Measurements from ENCODE around the gene ARHGEF16.
A peak's percentile ranks its signal among the peaks of the same experiment; 100 is the strongest.

The ARHGEF16 gene

DNA sequence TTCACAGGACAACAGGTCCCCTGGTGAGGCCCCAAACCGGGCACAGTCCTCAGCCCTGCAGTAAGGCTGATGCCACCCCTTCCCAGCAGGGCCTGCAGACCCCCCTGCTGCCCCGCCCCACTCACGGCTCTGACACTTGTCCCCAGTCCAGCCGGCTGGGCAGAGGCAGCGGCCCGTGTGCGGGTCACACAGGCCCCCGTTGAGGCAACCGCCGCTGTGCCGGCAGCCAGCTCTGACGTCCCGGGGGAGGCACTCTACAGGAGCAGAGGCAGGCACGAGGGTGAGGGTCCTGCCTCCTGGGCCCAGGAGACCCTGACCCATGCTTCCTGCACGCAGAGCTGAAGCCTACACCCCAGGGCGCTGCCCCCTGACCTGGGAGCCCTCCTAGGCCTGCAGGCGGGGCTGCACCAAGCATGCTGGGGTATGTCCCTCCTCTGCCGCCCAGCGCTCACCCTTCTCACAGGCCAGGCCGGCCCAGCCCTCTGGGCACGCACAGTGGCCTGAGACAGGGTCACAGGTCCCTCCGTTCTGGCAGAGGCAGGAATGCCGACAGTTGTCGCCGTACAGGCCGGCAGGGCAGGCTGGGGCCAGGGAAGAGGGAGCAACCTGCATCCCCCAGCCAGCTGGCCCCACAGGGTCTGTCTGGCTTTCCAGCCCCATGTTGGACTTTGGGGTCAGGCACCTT, 43.9 kb downstream of the ARHGEF16 start:
- TF ChIP-seq TCF12 (IDR thresholded peaks at IDR 0.05; ENCODE audit: low read depth) (no peak), EGR1 (IDR thresholded peaks at IDR 0.05) (no peak), YY1 (IDR thresholded peaks at IDR 0.05; ENCODE audit: low read depth) (no peak), TEAD4 (IDR thresholded peaks at IDR 0.05) (no peak), CEBPB (IDR thresholded peaks at IDR 0.05) (no peak), RAD21 (IDR thresholded peaks at IDR 0.05; ENCODE audit: low read depth) (no peak), NFIC (IDR thresholded peaks at IDR 0.05) (no peak), CREB1 (IDR thresholded peaks at IDR 0.05; ENCODE audit: low read depth) (no peak), TAF1 (IDR thresholded peaks at IDR 0.05; ENCODE audit: low read depth) (no peak), ZBTB7A (IDR thresholded peaks at IDR 0.05; ENCODE audit: low read depth) (no peak), FOXM1 (IDR thresholded peaks at IDR 0.05; ENCODE audit: borderline replicate concordance, low read depth) (no peak)
- TF ChIP-seq, protein P1, sequence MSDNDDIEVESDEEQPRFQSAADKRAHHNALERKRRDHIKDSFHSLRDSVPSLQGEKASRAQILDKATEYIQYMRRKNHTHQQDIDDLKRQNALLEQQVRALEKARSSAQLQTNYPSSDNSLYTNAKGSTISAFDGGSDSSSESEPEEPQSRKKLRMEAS (IDR thresholded peaks at IDR 0.05) = no peak
- TF ChIP-seq, protein P2, sequence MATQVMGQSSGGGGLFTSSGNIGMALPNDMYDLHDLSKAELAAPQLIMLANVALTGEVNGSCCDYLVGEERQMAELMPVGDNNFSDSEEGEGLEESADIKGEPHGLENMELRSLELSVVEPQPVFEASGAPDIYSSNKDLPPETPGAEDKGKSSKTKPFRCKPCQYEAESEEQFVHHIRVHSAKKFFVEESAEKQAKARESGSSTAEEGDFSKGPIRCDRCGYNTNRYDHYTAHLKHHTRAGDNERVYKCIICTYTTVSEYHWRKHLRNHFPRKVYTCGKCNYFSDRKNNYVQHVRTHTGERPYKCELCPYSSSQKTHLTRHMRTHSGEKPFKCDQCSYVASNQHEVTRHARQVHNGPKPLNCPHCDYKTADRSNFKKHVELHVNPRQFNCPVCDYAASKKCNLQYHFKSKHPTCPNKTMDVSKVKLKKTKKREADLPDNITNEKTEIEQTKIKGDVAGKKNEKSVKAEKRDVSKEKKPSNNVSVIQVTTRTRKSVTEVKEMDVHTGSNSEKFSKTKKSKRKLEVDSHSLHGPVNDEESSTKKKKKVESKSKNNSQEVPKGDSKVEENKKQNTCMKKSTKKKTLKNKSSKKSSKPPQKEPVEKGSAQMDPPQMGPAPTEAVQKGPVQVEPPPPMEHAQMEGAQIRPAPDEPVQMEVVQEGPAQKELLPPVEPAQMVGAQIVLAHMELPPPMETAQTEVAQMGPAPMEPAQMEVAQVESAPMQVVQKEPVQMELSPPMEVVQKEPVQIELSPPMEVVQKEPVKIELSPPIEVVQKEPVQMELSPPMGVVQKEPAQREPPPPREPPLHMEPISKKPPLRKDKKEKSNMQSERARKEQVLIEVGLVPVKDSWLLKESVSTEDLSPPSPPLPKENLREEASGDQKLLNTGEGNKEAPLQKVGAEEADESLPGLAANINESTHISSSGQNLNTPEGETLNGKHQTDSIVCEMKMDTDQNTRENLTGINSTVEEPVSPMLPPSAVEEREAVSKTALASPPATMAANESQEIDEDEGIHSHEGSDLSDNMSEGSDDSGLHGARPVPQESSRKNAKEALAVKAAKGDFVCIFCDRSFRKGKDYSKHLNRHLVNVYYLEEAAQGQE (IDR thresholded peaks at IDR 0.05; ENCODE audit: low read depth) = no peak

DNA sequence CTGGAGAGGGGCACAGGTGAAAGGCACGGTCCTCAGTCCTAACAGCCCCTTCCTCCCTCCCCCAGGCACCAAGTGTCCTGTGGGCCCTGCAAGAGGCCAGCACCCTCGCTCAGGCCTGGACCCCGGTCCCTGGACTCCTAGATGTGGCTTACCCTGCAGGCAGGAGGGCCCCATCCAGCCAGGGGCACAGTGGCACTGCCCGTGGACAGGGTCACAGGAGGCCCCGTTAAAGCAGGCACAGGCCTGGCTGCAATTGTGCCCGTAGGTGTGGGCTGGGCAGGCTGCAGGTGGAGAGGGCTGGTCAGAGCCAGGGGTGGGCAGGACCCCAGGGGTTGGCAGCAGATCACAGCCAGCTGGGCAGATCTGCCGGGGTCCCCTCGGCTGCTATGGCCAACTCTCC, 44.5 kb downstream of the ARHGEF16 start:
- TF ChIP-seq NFIC (IDR thresholded peaks at IDR 0.05) = no peak
- TF ChIP-seq EP300 (IDR thresholded peaks at IDR 0.05; ENCODE audit: borderline replicate concordance) = no peak
- TF ChIP-seq RAD21 (IDR thresholded peaks at IDR 0.05; ENCODE audit: low read depth) = no peak
- no peak for TF ChIP-seq TAF1 (IDR thresholded peaks at IDR 0.05; ENCODE audit: low read depth)
- TF ChIP-seq TCF12 (IDR thresholded peaks at IDR 0.05; ENCODE audit: low read depth) = no peak
- TF ChIP-seq, protein P3, sequence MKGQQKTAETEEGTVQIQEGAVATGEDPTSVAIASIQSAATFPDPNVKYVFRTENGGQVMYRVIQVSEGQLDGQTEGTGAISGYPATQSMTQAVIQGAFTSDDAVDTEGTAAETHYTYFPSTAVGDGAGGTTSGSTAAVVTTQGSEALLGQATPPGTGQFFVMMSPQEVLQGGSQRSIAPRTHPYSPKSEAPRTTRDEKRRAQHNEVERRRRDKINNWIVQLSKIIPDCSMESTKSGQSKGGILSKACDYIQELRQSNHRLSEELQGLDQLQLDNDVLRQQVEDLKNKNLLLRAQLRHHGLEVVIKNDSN (IDR thresholded peaks at IDR 0.05) = no peak
- TF ChIP-seq, protein P2 (IDR thresholded peaks at IDR 0.05; ENCODE audit: low read depth) = no peak
- TF ChIP-seq CREB1 (IDR thresholded peaks at IDR 0.05; ENCODE audit: low read depth) = no peak
- TF ChIP-seq, protein P1 (IDR thresholded peaks at IDR 0.05) = no peak
- TF ChIP-seq FOXM1 (IDR thresholded peaks at IDR 0.05; ENCODE audit: borderline replicate concordance, low read depth) = no peak
- TF ChIP-seq ZBTB7A (IDR thresholded peaks at IDR 0.05; ENCODE audit: low read depth) = no peak
- no peak for TF ChIP-seq EGR1 (IDR thresholded peaks at IDR 0.05)
- TF ChIP-seq YY1 (IDR thresholded peaks at IDR 0.05; ENCODE audit: low read depth) = no peak
- no peak for TF ChIP-seq TEAD4 (IDR thresholded peaks at IDR 0.05)
- no peak for TF ChIP-seq CEBPB (IDR thresholded peaks at IDR 0.05)

DNA sequence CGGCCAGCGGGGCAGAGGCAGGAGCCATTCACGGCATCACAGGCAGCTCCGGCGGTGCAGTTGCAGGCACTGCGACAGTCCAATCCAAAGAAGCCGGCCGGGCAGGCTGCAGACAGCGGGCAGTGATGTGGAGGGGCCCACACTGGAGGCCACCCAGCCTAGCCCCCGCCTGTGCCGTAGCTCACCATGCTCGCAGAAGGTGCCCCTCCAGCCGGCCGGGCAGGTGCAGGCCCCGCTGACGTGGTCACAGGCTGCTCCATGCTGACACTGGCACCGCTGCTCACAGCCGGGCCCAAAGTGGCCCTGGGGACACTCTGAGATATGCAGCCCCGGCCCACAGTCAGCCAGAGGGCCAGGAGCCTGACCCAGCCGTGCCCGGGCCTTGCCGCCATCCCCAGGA, 45.1 kb downstream of the ARHGEF16 start:
- TF ChIP-seq, protein P2 (IDR thresholded peaks at IDR 0.05; ENCODE audit: low read depth) = no peak
- TF ChIP-seq YY1 (IDR thresholded peaks at IDR 0.05; ENCODE audit: low read depth) (no peak), ZBTB7A (IDR thresholded peaks at IDR 0.05; ENCODE audit: low read depth) (0 out of 2 replicates have a peak, but pooled peaks have one; percentile 16), TEAD4 (IDR thresholded peaks at IDR 0.05) (no peak)

DNA sequence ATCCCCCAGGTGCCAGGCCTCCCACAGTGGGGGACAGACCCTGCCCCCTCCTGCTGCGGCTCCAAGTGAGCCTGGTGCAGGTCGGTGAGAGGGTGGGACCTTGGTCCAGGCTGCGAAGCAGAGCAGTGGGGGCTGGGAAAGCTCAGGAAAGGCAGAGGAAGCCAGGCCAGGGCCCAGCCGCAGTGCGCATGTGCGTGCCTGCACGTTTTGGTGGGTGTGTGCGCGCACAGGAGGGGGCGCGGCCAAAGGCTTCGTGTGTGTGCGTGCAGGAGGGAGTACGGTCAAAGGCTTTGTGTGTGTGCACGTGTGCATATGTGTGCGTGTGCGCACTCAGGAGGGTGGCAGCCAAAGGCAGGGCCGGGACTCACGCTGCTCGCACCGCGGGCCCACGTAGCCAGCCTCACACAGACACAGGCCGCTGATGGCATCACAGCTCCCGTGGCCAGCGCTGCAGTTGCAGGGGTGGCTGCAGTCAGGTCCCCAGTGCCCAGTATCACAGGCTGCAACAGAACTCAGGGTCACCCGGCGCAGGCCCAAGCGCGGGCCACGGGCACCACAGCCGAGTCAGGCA, 45.9 kb downstream of the ARHGEF16 start:
- TF ChIP-seq ZBTB7A (IDR thresholded peaks at IDR 0.05; ENCODE audit: low read depth) = no peak
- TF ChIP-seq YY1 (IDR thresholded peaks at IDR 0.05; ENCODE audit: low read depth) = no peak
- TF ChIP-seq TEAD4 (IDR thresholded peaks at IDR 0.05) = no peak
- no peak for TF ChIP-seq RAD21 (IDR thresholded peaks at IDR 0.05; ENCODE audit: low read depth)
- TF ChIP-seq, protein P1 (IDR thresholded peaks at IDR 0.05) = no peak
- TF ChIP-seq, protein P3 (IDR thresholded peaks at IDR 0.05) = no peak
- TF ChIP-seq TCF12 (IDR thresholded peaks at IDR 0.05; ENCODE audit: low read depth) = no peak
- no peak for TF ChIP-seq TAF1 (IDR thresholded peaks at IDR 0.05; ENCODE audit: low read depth)
- TF ChIP-seq, protein P2 (IDR thresholded peaks at IDR 0.05; ENCODE audit: low read depth) = no peak
- no peak for TF ChIP-seq CEBPB (IDR thresholded peaks at IDR 0.05)
- no peak for TF ChIP-seq EGR1 (IDR thresholded peaks at IDR 0.05)
- TF ChIP-seq FOXM1 (IDR thresholded peaks at IDR 0.05; ENCODE audit: borderline replicate concordance, low read depth) = no peak
- no peak for TF ChIP-seq NFIC (IDR thresholded peaks at IDR 0.05)
- TF ChIP-seq EP300 (IDR thresholded peaks at IDR 0.05; ENCODE audit: borderline replicate concordance) = no peak
- no peak for TF ChIP-seq CREB1 (IDR thresholded peaks at IDR 0.05; ENCODE audit: low read depth)

All from Ishikawa (cell line).